ENCODE results near the gene TPRG1. TPM values are rescaled to one million over a fixed set of nuclear protein-coding genes. Genes with fewer than 3 reads are reported as not detected.

TPRG1 gene
- total RNA-seq, 1 donor from 2014 or later = 3.3 TPM

GRCh38 chr3:189212681-189213080 is 40.9 kb downstream of the TPRG1 start:
- ATAC-seq (no peak), DNase-seq (ENCODE audit: missing footprints) (no peak)
- intact Hi-C loops (cut with DNase I) = no loop called here

GRCh38 chr3:189214651-189215050 is 42.9 kb downstream of the TPRG1 start:
- intact Hi-C loops (cut with DNase I) = no loop called here
- DNase-seq (ENCODE audit: missing footprints) (no peak), ATAC-seq (no peak)

- intact Hi-C loops (cut with DNase I) = no loop called here
- no peak for DNase-seq (ENCODE audit: missing footprints)
- no peak for ATAC-seq
Measured at GRCh38 chr3:189222927-189223636, 51.3 kb downstream of the TPRG1 start.

- no peak for ATAC-seq
- intact Hi-C loops (cut with DNase I) = no loop called here
Measured at GRCh38 chr3:189225431-189225830, 53.7 kb downstream of the TPRG1 start.

GRCh38 chr3:189227249-189227648 is 55.5 kb downstream of the TPRG1 start:
- ATAC-seq (no peak), DNase-seq (ENCODE audit: missing footprints) (no peak)
- intact Hi-C loops (cut with DNase I) = no loop called here

More at GRCh38 chr3:189225431-189225830, 53.7 kb downstream of the TPRG1 start:
- no peak for DNase-seq (ENCODE audit: missing footprints)

DNA sequence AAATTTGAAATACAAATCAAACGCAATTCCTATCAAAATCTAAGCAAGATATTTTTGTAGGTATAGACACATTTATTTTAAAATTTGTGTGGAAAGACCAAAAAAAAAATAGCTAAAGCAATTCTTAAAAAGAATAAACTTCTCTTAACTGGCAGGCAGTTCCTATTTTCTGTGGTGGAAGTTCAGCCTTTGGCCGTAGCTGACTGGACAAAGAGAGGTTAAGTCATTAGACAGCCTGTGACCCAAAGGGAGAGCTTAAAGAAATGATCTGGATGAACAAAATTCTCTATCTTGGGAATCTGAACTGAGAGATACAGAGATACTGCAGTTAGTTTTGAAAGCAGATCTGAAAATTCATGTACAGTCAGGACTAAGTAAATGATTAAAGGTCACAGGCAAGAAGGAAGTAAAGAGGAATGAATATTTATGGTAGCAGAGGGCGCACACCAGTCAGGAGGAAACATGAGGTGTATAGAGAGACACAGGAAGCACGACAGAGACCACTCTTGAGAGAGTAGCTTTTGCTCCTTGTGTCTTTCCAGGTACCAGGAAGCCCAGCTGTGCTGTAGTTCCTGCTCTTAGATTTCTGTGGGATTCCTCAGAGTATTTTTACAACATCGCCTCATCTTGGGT is 57.5 kb downstream of the TPRG1 start:
- DNase-seq (ENCODE audit: missing footprints) (no peak), ATAC-seq (no peak)
- intact Hi-C loops (cut with DNase I) = no loop called here

- intact Hi-C loops (cut with DNase I) = loop anchor here (2.0 kb wide), 1 partner anchor 1494 kb away; no protein-coding TSS in a partner anchor
- no peak for DNase-seq (ENCODE audit: missing footprints)
- ATAC-seq = no peak
Measured at GRCh38 chr3:189232790-189233189, 61.0 kb downstream of the TPRG1 start.

- DNase-seq (ENCODE audit: missing footprints) (no peak), ATAC-seq (peak; percentile 83)
- intact Hi-C loops (cut with DNase I) = loop anchor here (2.0 kb wide), 1 partner anchor 1495 kb away; no protein-coding TSS in a partner anchor
Measured at GRCh38 chr3:189233225-189233858, 61.6 kb downstream of the TPRG1 start.

DNA sequence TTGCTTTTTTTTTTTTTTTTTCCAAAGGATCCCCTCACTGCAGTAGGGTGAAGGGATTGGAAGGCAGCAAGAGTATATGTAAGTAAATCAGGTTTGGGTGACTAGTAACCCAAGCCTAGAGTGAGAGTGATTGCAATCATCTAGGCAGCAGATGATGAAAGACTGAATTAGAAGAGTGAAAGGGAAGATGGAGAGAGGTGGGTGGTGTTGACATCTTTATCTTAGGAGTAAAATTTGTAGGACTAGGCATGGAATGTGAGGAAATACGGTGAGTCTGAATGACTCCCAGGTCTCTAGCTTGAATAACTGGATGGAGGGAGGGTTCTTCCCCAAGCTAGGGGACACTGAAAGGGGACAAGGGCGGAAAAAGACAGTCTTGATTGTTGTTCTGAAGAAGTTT is 63.4 kb downstream of the TPRG1 start:
- DNase-seq (ENCODE audit: missing footprints) (no peak), ATAC-seq (no peak)
- intact Hi-C loops (cut with DNase I) = no loop called here

DNA sequence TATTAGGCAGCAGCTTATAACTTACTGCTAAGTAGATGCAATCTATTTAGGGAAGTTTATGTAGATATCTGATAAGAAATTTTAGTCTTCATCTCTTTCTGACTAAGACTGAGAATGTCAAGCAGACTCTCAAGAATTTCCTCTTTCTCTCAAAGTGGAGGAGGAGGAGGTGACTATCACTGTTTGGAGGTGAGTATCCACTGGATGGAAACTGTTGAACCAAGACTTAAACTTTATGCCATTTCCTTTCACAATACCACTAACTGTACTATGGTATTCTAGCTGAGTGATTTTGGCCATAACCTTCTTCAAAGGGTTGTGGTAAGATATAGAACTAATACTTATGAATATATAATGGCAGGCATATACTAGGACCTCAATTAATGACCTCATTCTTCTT is 64.6 kb downstream of the TPRG1 start:
- intact Hi-C loops (cut with DNase I) = no loop called here
- DNase-seq (ENCODE audit: missing footprints) (no peak), ATAC-seq (no peak)

DNA sequence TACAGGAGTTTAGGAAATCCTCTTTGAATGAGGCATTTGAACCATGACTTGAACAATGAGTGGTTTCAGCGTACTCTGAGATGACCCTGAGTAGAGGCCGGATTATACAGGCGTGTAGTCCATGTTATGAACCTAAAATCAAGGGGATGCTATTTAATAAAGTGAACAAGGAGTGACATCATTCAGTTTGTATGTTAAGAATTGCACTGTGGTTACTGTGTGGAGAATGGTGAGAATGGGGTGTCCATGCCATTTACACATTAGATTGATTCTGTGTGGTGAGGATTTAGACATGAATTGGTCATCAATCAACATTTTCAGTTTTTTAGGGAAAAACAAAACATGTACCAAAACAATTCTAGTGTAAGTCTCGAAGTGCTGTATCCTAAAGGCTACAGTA is 65.8 kb downstream of the TPRG1 start:
- ATAC-seq = no peak
- intact Hi-C loops (cut with DNase I) = no loop called here
- no peak for DNase-seq (ENCODE audit: missing footprints)

- intact Hi-C loops (cut with DNase I) = no loop called here
- no peak for ATAC-seq
- DNase-seq (ENCODE audit: missing footprints) = no peak
Measured at GRCh38 chr3:189238071-189238470, 66.3 kb downstream of the TPRG1 start.

GRCh38 chr3:189239616-189240015 is 67.8 kb downstream of the TPRG1 start:
- intact Hi-C loops (cut with DNase I) = no loop called here
- ATAC-seq (no peak), DNase-seq (ENCODE audit: missing footprints) (no peak)

DNA sequence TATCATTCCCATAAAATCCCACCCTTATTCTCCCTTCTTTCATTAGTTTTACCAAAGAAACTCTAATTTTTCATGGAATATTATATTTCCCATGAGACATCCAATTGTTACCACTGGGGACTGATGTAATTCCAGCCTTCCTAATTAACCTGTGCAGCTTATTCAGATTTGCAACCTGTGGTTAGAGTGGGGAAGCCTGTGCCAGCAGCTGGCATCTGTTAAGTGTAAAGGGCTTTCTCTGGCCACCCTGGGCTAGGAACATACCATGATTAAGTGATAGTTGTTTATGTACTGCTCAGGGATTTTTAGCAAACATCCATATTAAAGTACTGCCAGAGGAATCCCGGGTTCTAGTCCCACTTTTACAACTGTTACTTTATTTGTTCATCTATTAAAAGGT is 78.2 kb downstream of the TPRG1 start:
- intact Hi-C loops (cut with DNase I) = no loop called here
- DNase-seq (ENCODE audit: missing footprints) (no peak), ATAC-seq (no peak)

- no peak for ATAC-seq
- intact Hi-C loops (cut with DNase I) = no loop called here
- no peak for DNase-seq (ENCODE audit: missing footprints)
Measured at GRCh38 chr3:189258261-189258660, 86.5 kb downstream of the TPRG1 start.

DNA sequence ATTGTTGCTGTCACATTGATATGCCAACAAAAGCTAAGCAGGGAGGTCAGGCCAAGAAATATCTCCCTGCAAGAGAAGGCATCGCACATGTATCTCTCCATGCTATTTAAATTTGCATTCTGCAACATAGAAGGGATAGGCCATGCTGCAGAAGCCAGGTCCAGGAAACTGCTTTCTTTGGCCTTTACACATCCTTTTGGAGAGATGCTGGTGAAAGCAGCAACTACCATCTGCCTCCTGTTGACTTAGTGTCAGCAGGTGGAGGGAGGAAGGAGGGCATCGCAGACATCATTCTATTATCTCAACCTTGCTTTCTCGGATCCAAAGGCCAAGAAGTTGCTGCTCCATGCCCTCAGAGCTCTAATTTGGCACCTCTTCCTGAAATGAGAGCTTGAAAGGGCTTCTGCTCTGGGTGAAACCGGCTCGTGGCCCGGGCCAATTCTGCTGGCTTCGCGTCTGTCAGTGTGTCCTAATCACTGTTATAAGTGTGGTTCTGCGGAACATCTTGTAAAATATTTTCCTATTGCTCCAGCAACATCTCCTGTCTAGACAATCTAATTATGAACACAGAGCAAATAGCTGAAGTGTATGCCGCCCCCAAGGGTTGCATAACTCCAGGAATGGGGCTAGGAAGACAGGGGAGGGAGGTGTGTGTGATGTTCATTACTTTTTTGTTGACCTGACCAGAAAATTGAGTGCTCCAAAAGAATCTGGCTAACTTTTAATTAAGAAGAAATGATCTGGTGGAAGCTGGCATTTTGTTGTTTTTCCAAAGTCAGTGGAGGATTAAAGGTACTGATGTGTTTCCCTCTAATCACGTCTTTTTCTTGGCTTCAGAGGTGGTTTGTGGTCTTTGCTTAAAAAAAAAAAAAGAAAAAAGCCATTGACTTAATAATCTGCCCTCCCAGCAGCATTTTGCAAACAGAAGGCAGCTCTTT is 89.1 kb downstream of the TPRG1 start:
- ATAC-seq (peak; percentile 94), DNase-seq (ENCODE audit: missing footprints) (peak; percentile 72)
- intact Hi-C loops (cut with DNase I) = no loop called here

DNA sequence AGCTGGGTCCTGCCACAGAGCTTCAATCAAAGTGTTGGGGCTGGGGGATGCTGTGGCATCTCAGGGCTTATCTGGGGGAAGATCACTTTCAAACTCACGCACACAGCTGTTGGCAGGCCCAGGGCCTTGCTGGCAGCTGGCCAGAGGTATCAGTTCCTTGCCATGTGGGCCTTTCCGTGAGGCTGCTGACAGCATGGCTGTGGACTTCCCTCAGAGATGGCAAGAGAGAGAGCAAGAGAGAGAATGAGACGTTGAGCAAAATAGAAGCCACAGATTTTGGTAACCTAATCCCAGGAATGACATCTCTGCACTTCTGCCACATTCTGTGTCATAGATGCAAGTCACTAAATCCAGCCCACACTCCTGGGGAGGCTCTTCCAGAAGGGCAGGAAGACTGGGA is 91.0 kb downstream of the TPRG1 start:
- DNase-seq (ENCODE audit: missing footprints) (no peak), ATAC-seq (no peak)
- intact Hi-C loops (cut with DNase I) = no loop called here

DNA sequence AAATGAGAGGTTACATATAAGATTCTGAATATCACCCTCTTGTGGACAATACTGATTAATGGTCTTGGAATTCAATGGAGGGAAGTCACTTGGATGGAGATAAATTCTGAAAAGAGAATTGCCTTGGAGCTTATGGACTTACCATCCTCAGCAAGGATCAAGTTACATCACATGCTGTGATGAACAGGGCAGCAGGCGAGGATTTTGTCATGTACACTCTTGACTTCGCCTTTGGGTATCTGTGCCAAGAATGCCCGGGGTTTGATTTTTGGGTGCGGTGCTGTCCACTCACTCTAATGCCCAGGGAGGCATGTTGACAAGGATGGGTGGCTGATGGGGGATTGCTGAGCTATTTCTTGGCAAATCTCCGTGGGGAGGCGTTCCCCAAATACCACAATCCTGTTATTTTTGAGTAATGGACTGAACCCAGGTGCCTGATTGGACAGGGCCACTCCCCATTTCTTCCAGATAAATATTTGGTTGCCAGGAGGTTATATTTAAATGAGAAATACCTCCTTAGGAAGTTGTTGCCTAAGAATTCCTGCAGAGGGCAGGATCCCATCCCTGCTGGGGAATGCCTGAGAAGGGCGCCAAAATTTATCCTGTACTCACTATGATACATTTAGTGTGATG is 96.3 kb downstream of the TPRG1 start:
- intact Hi-C loops (cut with DNase I) = no loop called here
- ATAC-seq (peak; percentile 20), DNase-seq (ENCODE audit: missing footprints) (no peak)

DNA sequence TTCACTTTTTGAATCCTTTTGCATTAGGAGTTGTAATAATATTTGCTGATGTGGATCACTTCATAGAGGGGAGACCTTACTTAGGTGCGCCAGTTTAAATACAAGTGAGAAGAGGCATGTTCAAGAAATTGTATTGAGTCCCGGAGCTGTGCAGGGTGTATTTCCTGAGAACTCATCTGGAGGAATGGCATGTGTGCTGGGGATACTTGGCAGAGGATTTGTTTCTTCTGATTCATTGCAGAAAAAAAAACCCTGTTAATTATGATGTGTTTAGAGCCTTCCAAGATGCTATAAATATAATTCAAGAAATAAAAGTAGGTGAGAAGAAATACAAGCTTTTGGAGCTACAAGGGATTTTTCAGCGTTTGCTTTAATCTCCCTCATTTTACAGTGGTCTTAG is 97.6 kb downstream of the TPRG1 start:
- intact Hi-C loops (cut with DNase I) = no loop called here
- ATAC-seq (no peak), DNase-seq (ENCODE audit: missing footprints) (no peak)

Data from Right ventricle myocardium inferior (tissue), 1 donor.